Neutrophil (primary cell): ENCODE measurements around the gene FCHO2.

ENCODE experiments used
- H3K27ac ChIP-seq: fragments of 200-600 bp; sonication (generic); 2 replicates; pipeline ENCODE4 v1.5.1; 2016; ENCODE audit warnings: mild to moderate bottlenecking, moderate library complexity
- H3K27me3 ChIP-seq: fragments of 200-600 bp; sonication (generic); 2 replicates; pipeline ENCODE4 v1.6.0; 2016; ENCODE audit warnings: mild to moderate bottlenecking
- H3K36me3 ChIP-seq: fragments of 200-600 bp; sonication (generic); 2 replicates; pipeline ENCODE4 v1.5.1; 2017
- H3K4me1 ChIP-seq, 2 experiments: fragments of 200-600 bp in 1 of 2; sonication (generic) in 1 of 2; 1 replicate in 1 of 2; 2 replicates in 1 of 2; pipeline versions ENCODE4 v1.5.1 to v1.6.1; 2013 to 2016; ENCODE audit warnings: low read depth in 1 of 2, low read length in 1 of 2, mild to moderate bottlenecking in 1 of 2, moderate library complexity in 1 of 2; ENCODE audit not compliant: control insufficient read depth in 1 of 2, insufficient read depth in 1 of 2
- H3K4me3 ChIP-seq, 2 experiments: fragments of 200-600 bp in 1 of 2; sonication (generic) in 1 of 2; 1 replicate in 1 of 2; 2 replicates in 1 of 2; pipeline ENCODE4 v1.5.1; 2013 to 2016; ENCODE audit warnings: low read depth in 1 of 2, low read length in 1 of 2, mild to moderate bottlenecking in 1 of 2, moderate library complexity in 1 of 2
- H3K9me3 ChIP-seq: fragments of 200-600 bp; sonication (generic); 2 replicates; pipeline ENCODE4 v1.5.1; 2016
- TF ChIP-seq, protein P1 (sequence below): fragments of 200-600 bp; sonication (generic); IDR thresholded peaks from 2 replicates; pipeline ENCODE4 v1.5.1; 2016; ENCODE audit warnings: antibody characterized with exemption

Gene FCHO2

DNA sequence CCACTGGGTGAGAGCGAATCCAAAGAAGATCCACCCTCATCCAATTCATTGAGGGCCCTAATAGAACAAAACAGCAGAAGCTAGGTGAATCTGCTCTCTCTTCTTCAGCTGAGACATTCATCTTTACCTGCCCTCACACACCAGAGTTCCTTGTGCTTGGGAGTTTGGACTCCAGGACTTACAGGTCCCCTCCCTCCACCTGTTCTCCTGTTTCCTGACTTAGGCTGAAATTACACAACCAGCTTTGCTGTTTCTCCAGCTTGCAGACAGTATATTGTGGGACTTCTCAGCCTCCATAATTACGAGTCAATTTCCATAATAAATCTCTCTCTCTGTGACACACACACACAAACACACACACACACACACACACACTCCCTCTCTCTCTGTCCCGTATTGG, 183.6 kb downstream of the FCHO2 start:
- H3K27me3 ChIP-seq: peaks cover 67% of the 10 kb centered on the region
- no peaks in the 10 kb centered on the region for H3K4me1 ChIP-seq
- H3K9me3 ChIP-seq: no peaks in the 10 kb centered on the region
- H3K36me3 ChIP-seq: no peaks in the 10 kb centered on the region
- TF ChIP-seq, protein P1, sequence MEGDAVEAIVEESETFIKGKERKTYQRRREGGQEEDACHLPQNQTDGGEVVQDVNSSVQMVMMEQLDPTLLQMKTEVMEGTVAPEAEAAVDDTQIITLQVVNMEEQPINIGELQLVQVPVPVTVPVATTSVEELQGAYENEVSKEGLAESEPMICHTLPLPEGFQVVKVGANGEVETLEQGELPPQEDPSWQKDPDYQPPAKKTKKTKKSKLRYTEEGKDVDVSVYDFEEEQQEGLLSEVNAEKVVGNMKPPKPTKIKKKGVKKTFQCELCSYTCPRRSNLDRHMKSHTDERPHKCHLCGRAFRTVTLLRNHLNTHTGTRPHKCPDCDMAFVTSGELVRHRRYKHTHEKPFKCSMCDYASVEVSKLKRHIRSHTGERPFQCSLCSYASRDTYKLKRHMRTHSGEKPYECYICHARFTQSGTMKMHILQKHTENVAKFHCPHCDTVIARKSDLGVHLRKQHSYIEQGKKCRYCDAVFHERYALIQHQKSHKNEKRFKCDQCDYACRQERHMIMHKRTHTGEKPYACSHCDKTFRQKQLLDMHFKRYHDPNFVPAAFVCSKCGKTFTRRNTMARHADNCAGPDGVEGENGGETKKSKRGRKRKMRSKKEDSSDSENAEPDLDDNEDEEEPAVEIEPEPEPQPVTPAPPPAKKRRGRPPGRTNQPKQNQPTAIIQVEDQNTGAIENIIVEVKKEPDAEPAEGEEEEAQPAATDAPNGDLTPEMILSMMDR: no peak
- H3K27ac ChIP-seq: no peak overlapping the region
- H3K4me3 ChIP-seq: no peak overlapping the region
